ENCODE data around the gene ARHGEF28.

ARHGEF28 gene

GRCh38 chr5:73701566-73701965 is 75.6 kb downstream of the ARHGEF28 start:
- in situ Hi-C loops (cut with MboI; ENCODE audit: low sequenced_read_pairs, unreplicated experiment), result no loop called here
- no peak for DNase-seq (ENCODE audit: low spot score)
- TF ChIP-seq CTCF (IDR thresholded peaks at IDR 0.05; ENCODE audit: borderline replicate concordance, control extremely low read depth, extremely low read depth, insufficient read depth, missing control alignments), result no peak

- no peak for TF ChIP-seq CTCF (IDR thresholded peaks at IDR 0.05; ENCODE audit: borderline replicate concordance, control extremely low read depth, extremely low read depth, insufficient read depth, missing control alignments)
- in situ Hi-C loops (cut with MboI; ENCODE audit: low sequenced_read_pairs, unreplicated experiment), result no loop called here
- no peak for DNase-seq (ENCODE audit: low spot score)
Observed at GRCh38 chr5:73702534-73702933, 76.5 kb downstream of the ARHGEF28 start.

- no peak for TF ChIP-seq CTCF (IDR thresholded peaks at IDR 0.05; ENCODE audit: borderline replicate concordance, control extremely low read depth, extremely low read depth, insufficient read depth, missing control alignments)
- no peak for DNase-seq (ENCODE audit: low spot score)
- in situ Hi-C loops (cut with MboI; ENCODE audit: low sequenced_read_pairs, unreplicated experiment), result no loop called here
Observed at GRCh38 chr5:73702951-73703350, 77.0 kb downstream of the ARHGEF28 start.

GRCh38 chr5:73705364-73705763 is 79.4 kb downstream of the ARHGEF28 start:
- in situ Hi-C loops (cut with MboI; ENCODE audit: low sequenced_read_pairs, unreplicated experiment), result no loop called here
- TF ChIP-seq CTCF (IDR thresholded peaks at IDR 0.05; ENCODE audit: borderline replicate concordance, control extremely low read depth, extremely low read depth, insufficient read depth, missing control alignments), result no peak
- DNase-seq (ENCODE audit: low spot score), result no peak

DNA sequence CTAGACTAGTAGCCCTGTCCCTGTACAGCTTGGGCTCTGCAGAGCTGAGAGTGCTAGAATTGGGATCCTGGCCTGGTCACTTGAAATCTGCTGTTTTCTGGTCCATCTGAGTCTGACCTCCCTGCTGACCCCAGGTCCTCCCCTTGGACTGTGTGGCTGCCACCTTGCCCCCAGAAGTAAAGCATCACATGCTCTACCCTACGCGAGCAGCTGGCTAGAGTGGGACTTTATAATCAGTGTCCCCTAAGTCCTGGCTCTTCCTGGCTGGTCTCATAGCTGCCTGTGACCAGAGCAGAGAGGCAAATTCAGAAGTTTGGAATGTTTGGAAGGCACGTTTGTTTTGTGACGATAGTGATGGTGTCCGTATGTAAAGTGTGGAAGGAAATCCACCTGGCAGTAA is 81.0 kb downstream of the ARHGEF28 start:
- DNase-seq (ENCODE audit: low spot score), result no peak
- TF ChIP-seq CTCF (IDR thresholded peaks at IDR 0.05; ENCODE audit: borderline replicate concordance, control extremely low read depth, extremely low read depth, insufficient read depth, missing control alignments), result no peak
- in situ Hi-C loops (cut with MboI; ENCODE audit: low sequenced_read_pairs, unreplicated experiment), result no loop called here

- in situ Hi-C loops (cut with MboI; ENCODE audit: low sequenced_read_pairs, unreplicated experiment), result no loop called here
- no peak for DNase-seq (ENCODE audit: low spot score)
- TF ChIP-seq CTCF (IDR thresholded peaks at IDR 0.05; ENCODE audit: borderline replicate concordance, control extremely low read depth, extremely low read depth, insufficient read depth, missing control alignments), result no peak
Observed at GRCh38 chr5:73709536-73710129, 83.6 kb downstream of the ARHGEF28 start.
